ENCODE data around the gene ACACB.

Gene ACACB

GRCh38 chr12:109307051-109307450 lies 190.7 kb downstream of the ACACB start:
- no peaks in the 10 kb centered on the region; the same call in 1 of the 2 replicates for H3K27me3 ChIP-seq (ENCODE audit: insufficient read depth, low read depth)
- H3K4me1 ChIP-seq (ENCODE audit: low read depth, poor library complexity, severe bottlenecking), result peaks cover 9% of the 10 kb centered on the region
- H2AFZ ChIP-seq (ENCODE audit: low read depth), result no peak overlapping the region
- no peak overlapping the region for H3K4me3 ChIP-seq (IDR thresholded peaks at IDR 0.05; ENCODE audit: insufficient read depth, low read depth, low read length)
- H3K36me3 ChIP-seq (ENCODE audit: insufficient read depth), result no peaks in the 10 kb centered on the region
- no peaks in the 10 kb centered on the region for H3K79me2 ChIP-seq (ENCODE audit: insufficient read depth, low read depth)
- no peak overlapping the region for H3K4me2 ChIP-seq
- H3K9ac ChIP-seq, result no peak overlapping the region
- no peak overlapping the region for H3K27ac ChIP-seq
- no peak for TF ChIP-seq CTCF (conservative IDR thresholded peaks at IDR 0.05; ENCODE audit: low read depth, low read length)
- H4K20me1 ChIP-seq (ENCODE audit: insufficient read depth), result no peaks in the 10 kb centered on the region

- Histone ChIP-seq H4K20me1 (ENCODE audit: insufficient read depth) (no peaks in the 10 kb centered on the region), H2AFZ (ENCODE audit: low read depth) (peak within 1 kb of the TSS; percentile 78), H3K4me1 (ENCODE audit: low read depth, poor library complexity, severe bottlenecking) (peaks cover 9% of the 10 kb centered on the region), H3K9ac (peak within 1 kb of the TSS; percentile 61; the same call in 1 of the 2 replicates), H3K36me3 (ENCODE audit: insufficient read depth) (no peaks in the 10 kb centered on the region), H3K27ac (peak within 1 kb of the TSS; percentile 50), H3K4me2 (peak within 1 kb of the TSS; percentile 76), H3K79me2 (ENCODE audit: insufficient read depth, low read depth) (no peaks in the 10 kb centered on the region), H3K4me3 (IDR thresholded peaks at IDR 0.05; ENCODE audit: insufficient read depth, low read depth, low read length) (no peak within 1 kb of the TSS), H3K27me3 (ENCODE audit: insufficient read depth, low read depth) (no peaks in the 10 kb centered on the region; the same call in 1 of the 2 replicates)
- no peak for TF ChIP-seq CTCF (conservative IDR thresholded peaks at IDR 0.05; ENCODE audit: low read depth, low read length)
These were observed 192.4 kb downstream of the ACACB start, which contains the start of gene FOXN4 for GRCh38 chr12:109308534-109309380. Gene FOXN4, minus strand, starts transcription at chr12:109309284. Its CDS starts 963 bp downstream, at chr12:109308321.

- Histone ChIP-seq H3K79me2 (ENCODE audit: insufficient read depth, low read depth) (no peaks in the 10 kb centered on the region), H3K4me1 (ENCODE audit: low read depth, poor library complexity, severe bottlenecking) (peaks cover 9% of the 10 kb centered on the region), H3K4me3 (IDR thresholded peaks at IDR 0.05; ENCODE audit: insufficient read depth, low read depth, low read length) (no peak overlapping the region), H2AFZ (ENCODE audit: low read depth) (peak overlapping the region; percentile 78), H4K20me1 (ENCODE audit: insufficient read depth) (no peaks in the 10 kb centered on the region), H3K27me3 (ENCODE audit: insufficient read depth, low read depth) (no peaks in the 10 kb centered on the region; the same call in 1 of the 2 replicates), H3K4me2 (peak overlapping the region; percentile 76), H3K27ac (peak overlapping the region; percentile 50), H3K9ac (peak overlapping the region; percentile 61; the same call in 1 of the 2 replicates), H3K36me3 (ENCODE audit: insufficient read depth) (no peaks in the 10 kb centered on the region)
- TF ChIP-seq CTCF (conservative IDR thresholded peaks at IDR 0.05; ENCODE audit: low read depth, low read length), result no peak
These were observed 193.2 kb downstream of the ACACB start for GRCh38 chr12:109309381-109310246.

GRCh38 chr12:109310247-109311125 lies 194.1 kb downstream of the ACACB start:
- H3K27ac ChIP-seq, result peak overlapping the region; percentile 50
- H2AFZ ChIP-seq (ENCODE audit: low read depth), result peak overlapping the region; percentile 78
- H3K4me3 ChIP-seq (IDR thresholded peaks at IDR 0.05; ENCODE audit: insufficient read depth, low read depth, low read length), result no peak overlapping the region

More at GRCh38 chr12:109310247-109311125, 194.1 kb downstream of the ACACB start:
- Histone ChIP-seq H4K20me1 (ENCODE audit: insufficient read depth) (no peaks in the 10 kb centered on the region), H3K27me3 (ENCODE audit: insufficient read depth, low read depth) (no peaks in the 10 kb centered on the region; the same call in 1 of the 2 replicates), H3K4me1 (ENCODE audit: low read depth, poor library complexity, severe bottlenecking) (peaks cover 9% of the 10 kb centered on the region), H3K79me2 (ENCODE audit: insufficient read depth, low read depth) (no peaks in the 10 kb centered on the region), H3K9ac (peak overlapping the region; percentile 61; the same call in 1 of the 2 replicates), H3K36me3 (ENCODE audit: insufficient read depth) (no peaks in the 10 kb centered on the region), H3K4me2 (peak overlapping the region; percentile 76)
- TF ChIP-seq CTCF (conservative IDR thresholded peaks at IDR 0.05; ENCODE audit: low read depth, low read length), result no peak

Measured in KMS-11 (cell line).